ENCODE data around the gene IGDCC3. TPM values are rescaled to one million over a fixed set of nuclear protein-coding genes. Genes with fewer than 3 reads are reported as not detected.

Gene IGDCC3
- total RNA-seq, 1 donor = not detected

GRCh38 chr15:65302061-65302460, 75.7 kb downstream of the IGDCC3 start:
- H3K4me3 ChIP-seq (ENCODE audit: low read depth, low read length) = no peak overlapping the region
- no peak for TF ChIP-seq CTCF (IDR thresholded peaks at IDR 0.05; ENCODE audit: insufficient read depth, low read length)
- no peak for DNase-seq (ENCODE audit: low read depth)

GRCh38 chr15:65300924-65301441, 76.8 kb downstream of the IGDCC3 start:
- no peak for TF ChIP-seq CTCF (IDR thresholded peaks at IDR 0.05; ENCODE audit: insufficient read depth, low read length)
- no peak overlapping the region for H3K4me3 ChIP-seq (ENCODE audit: low read depth, low read length)
- DNase-seq (ENCODE audit: low read depth) = no peak

- DNase-seq (ENCODE audit: low read depth) = no peak
- no peak for TF ChIP-seq CTCF (IDR thresholded peaks at IDR 0.05; ENCODE audit: insufficient read depth, low read length)
- H3K4me3 ChIP-seq (ENCODE audit: low read depth, low read length) = no peak overlapping the region
Measured at GRCh38 chr15:65298731-65299130, 79.1 kb downstream of the IGDCC3 start.

- no peak overlapping the region for H3K4me3 ChIP-seq (ENCODE audit: low read depth, low read length)
- TF ChIP-seq CTCF (IDR thresholded peaks at IDR 0.05; ENCODE audit: insufficient read depth, low read length) = no peak
- no peak for DNase-seq (ENCODE audit: low read depth)
Measured at GRCh38 chr15:65292938-65293518, 84.8 kb downstream of the IGDCC3 start.

- no peak for DNase-seq (ENCODE audit: low read depth)
- H3K4me3 ChIP-seq (ENCODE audit: low read depth, low read length) = no peak overlapping the region
- no peak for TF ChIP-seq CTCF (IDR thresholded peaks at IDR 0.05; ENCODE audit: insufficient read depth, low read length)
Measured at GRCh38 chr15:65290228-65290627, 87.6 kb downstream of the IGDCC3 start.

- no peak overlapping the region for H3K4me3 ChIP-seq (ENCODE audit: low read depth, low read length)
- no peak for DNase-seq (ENCODE audit: low read depth)
- TF ChIP-seq CTCF (IDR thresholded peaks at IDR 0.05; ENCODE audit: insufficient read depth, low read length) = no peak
Measured at GRCh38 chr15:65289261-65289854, 88.4 kb downstream of the IGDCC3 start.

GRCh38 chr15:65287520-65287855, 90.3 kb downstream of the IGDCC3 start:
- no peak overlapping the region for H3K4me3 ChIP-seq (ENCODE audit: low read depth, low read length)
- DNase-seq (ENCODE audit: low read depth) = no peak
- TF ChIP-seq CTCF (IDR thresholded peaks at IDR 0.05; ENCODE audit: insufficient read depth, low read length) = no peak
